A673 (cell line): ENCODE measurements around the gene RBMS2.

Source experiments
- EZH2 ChIP-seq: fragments of 200-600 bp; sonication (generic); IDR thresholded peaks from 2 replicates; pipeline ENCODE4 v1.6.1; 2017; ENCODE audit warnings: borderline replicate concordance, low read depth, mild to moderate bottlenecking, mixed read lengths, antibody characterized with exemption, low read length; ENCODE audit not compliant: poor library complexity, severe bottlenecking
- TF ChIP-seq, protein P1 (sequence below): fragments of 300-800, 200-600 bp; sonication (generic); conservative IDR thresholded peaks from 2 replicates; pipeline ENCODE4 v1.5.1; 2017; ENCODE audit warnings: low read depth, mild to moderate bottlenecking, antibody characterized with exemption, low read length, moderate library complexity, mixed read lengths

DNA sequence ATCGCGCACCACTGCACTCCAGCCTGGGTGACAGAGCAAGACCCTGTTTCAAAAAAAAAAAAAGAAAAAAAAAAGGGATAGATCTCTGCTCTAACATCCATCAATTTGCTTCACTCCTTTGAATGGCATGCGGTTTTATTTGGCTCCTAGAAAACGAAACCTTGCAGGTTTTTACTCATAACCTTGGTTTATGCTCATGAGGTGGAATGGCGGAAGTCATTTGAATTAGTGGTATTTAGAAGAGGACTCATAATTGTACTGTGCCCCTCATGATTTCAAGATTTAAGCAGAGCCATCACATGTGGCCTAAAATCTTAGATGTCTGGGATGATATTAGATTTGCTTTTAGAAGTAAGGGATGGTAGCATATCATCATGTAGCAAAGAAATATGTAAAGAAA is 29.4 kb downstream of the RBMS2 start:
- TF ChIP-seq, protein P1, sequence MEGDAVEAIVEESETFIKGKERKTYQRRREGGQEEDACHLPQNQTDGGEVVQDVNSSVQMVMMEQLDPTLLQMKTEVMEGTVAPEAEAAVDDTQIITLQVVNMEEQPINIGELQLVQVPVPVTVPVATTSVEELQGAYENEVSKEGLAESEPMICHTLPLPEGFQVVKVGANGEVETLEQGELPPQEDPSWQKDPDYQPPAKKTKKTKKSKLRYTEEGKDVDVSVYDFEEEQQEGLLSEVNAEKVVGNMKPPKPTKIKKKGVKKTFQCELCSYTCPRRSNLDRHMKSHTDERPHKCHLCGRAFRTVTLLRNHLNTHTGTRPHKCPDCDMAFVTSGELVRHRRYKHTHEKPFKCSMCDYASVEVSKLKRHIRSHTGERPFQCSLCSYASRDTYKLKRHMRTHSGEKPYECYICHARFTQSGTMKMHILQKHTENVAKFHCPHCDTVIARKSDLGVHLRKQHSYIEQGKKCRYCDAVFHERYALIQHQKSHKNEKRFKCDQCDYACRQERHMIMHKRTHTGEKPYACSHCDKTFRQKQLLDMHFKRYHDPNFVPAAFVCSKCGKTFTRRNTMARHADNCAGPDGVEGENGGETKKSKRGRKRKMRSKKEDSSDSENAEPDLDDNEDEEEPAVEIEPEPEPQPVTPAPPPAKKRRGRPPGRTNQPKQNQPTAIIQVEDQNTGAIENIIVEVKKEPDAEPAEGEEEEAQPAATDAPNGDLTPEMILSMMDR, result no peak
- TF ChIP-seq EZH2, result no peak
